Stimulated activated CD4-positive, alpha-beta T cell treated with anti-CD3 and anti-CD28 coated beads, Interleukin-15, amount 100 ng/mL, for 48 hours (primary cell): ENCODE results near the gene GAK.

Source experiments
- DNase-seq, 2 donors: peaks; one replicate each; pipeline ENCODE4 v3.0.0-alpha.2; 2020; ENCODE audit warnings: low read depth in 2 of 2

GAK gene

GRCh38 chr4:907691-908425, 24.3 kb downstream of the GAK start:
- no peak for DNase-seq

- no peak for DNase-seq
These were observed 25.1 kb downstream of the GAK start for GRCh38 chr4:907103-907400.

GRCh38 chr4:906339-907102, 25.6 kb downstream of the GAK start:
- no peak for DNase-seq

GRCh38 chr4:905485-906338, 26.4 kb downstream of the GAK start:
- no peak for DNase-seq

- DNase-seq, result no peak
These were observed 28.8 kb downstream of the GAK start for GRCh38 chr4:903066-904046.

- no peak for DNase-seq
These were observed 30.8 kb downstream of the GAK start for GRCh38 chr4:901192-901910.

GRCh38 chr4:900721-901120, 31.4 kb downstream of the GAK start:
- DNase-seq, result no peak

GRCh38 chr4:900073-900472, 32.0 kb downstream of the GAK start:
- DNase-seq, result no peak

GRCh38 chr4:899556-899906, 32.6 kb downstream of the GAK start:
- DNase-seq, result no peak

GRCh38 chr4:898869-899555, 33.1 kb downstream of the GAK start:
- DNase-seq, result no peak

GRCh38 chr4:898123-898522, 34.0 kb downstream of the GAK start:
- no peak for DNase-seq

- DNase-seq, result no peak
These were observed 35.5 kb downstream of the GAK start for GRCh38 chr4:896630-897029.

GRCh38 chr4:896216-896615, 35.9 kb downstream of the GAK start:
- no peak for DNase-seq

- DNase-seq, result no peak
These were observed 36.5 kb downstream of the GAK start for GRCh38 chr4:895596-895995.

- DNase-seq, result no peak
These were observed 38.0 kb downstream of the GAK start for GRCh38 chr4:893995-894705.

- DNase-seq, result no peak
These were observed 38.7 kb downstream of the GAK start for GRCh38 chr4:893276-893994.

- no peak for DNase-seq
These were observed 39.3 kb downstream of the GAK start for GRCh38 chr4:892780-893179.

GRCh38 chr4:891747-892146, 40.4 kb downstream of the GAK start:
- DNase-seq, result peak in 1 of 2 donors; percentile 22
